Measurements from ENCODE around the gene ERGIC1.
"Not testable (repeated sequence)": the region's sequence is repeated elsewhere in the genome, so short reads cannot be mapped to it uniquely, and the experiment has no call there.

The ERGIC1 gene

DNA sequence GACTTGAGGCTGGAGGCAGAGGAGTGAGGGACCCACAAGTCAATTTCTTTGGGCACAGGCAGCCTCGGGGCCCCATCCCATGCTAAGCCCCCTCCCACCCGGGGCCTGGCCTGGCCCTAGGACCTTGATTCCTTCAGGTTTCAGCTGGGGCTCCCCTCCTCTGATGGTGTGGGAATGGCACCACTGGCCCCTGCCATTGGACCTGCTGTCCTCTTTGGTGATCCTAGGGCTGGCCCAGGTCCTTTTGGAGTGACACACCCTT is 10.5 kb downstream of the ERGIC1 start:
- Histone ChIP-seq H3K9me3 (ENCODE audit: control insufficient read depth, low read depth, low read length) (no peaks in the 10 kb centered on the region), H3K9ac (ENCODE audit: low read length) (no peak overlapping the region), H3K27me3 (ENCODE audit: control insufficient read depth, insufficient read depth, low read length) (no peaks in the 10 kb centered on the region), H3K36me3 (ENCODE audit: control insufficient read depth, low read depth, low read length) (peaks cover 7% of the 10 kb centered on the region), H3K4me3 (ENCODE audit: low read length) (no peak overlapping the region), H3K4me1 (ENCODE audit: control insufficient read depth, low read depth, low read length) (no peaks in the 10 kb centered on the region), H3K27ac (ENCODE audit: low read length) (no peak overlapping the region)

DNA sequence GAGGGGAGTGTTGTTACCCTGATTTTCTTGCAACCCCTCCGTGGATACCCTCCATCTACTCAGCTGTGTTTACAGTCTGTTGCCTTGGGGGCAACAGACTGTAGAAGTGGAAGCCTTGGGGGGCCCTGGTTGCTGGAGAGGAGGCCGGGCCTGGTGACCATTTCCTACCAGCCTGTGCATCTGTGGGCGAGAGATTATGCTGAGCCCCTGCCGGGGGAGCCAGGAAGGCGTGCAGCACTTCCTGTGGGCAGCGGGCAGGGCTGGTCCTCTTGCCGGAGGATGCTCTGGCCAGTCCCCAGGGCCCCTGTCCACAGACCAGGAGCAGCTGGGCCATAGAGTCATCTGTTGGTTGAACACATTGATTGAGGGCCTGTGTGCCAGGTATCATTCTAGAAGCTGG is 11.1 kb downstream of the ERGIC1 start:
- Histone ChIP-seq H3K36me3 (ENCODE audit: control insufficient read depth, low read depth, low read length) (peaks cover 7% of the 10 kb centered on the region), H3K9me3 (ENCODE audit: control insufficient read depth, low read depth, low read length) (no peaks in the 10 kb centered on the region), H3K4me3 (ENCODE audit: low read length) (no peak overlapping the region), H3K27me3 (ENCODE audit: control insufficient read depth, insufficient read depth, low read length) (no peaks in the 10 kb centered on the region), H3K4me1 (ENCODE audit: control insufficient read depth, low read depth, low read length) (no peaks in the 10 kb centered on the region), H3K27ac (ENCODE audit: low read length) (no peak overlapping the region), H3K9ac (ENCODE audit: low read length) (no peak overlapping the region)

DNA sequence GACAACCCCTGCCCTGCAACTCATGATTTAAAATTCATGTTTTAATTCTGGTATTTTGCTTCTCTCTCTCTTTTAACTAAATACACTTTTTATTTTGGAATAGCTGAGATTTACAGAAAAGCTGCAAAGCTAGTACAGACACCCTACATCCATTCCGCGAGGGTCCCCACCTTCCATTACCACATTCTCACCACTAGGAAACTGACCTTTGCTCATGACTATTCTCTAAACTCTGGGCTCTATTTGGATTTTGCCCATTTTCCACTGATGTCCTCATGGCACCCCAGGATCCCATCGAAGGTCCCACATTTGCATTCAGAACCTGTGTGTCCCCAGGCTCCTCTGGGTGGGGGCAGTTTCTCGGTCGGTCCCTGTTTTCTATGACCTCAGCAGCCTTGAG is 11.5 kb downstream of the ERGIC1 start:
- H3K9ac ChIP-seq (ENCODE audit: low read length), result no peak overlapping the region

DNA sequence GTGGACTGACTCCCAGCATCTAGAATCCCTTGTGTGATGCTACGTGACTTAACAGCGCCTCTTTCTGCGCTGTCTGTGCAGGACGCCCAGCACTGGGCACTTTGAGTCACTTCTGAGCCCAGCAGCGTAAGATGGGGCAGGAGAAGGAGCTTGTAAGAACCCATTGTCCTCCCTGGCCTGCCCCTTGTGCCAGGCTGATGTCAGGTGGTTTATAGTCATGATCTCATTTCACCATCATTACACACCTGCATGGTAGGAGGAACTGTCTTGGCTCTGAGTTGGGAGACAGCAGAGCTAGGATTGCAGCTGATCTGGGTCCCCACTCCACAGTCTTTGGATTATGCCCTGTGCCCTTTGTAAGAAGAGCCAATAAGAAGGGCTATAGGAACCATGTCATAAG is 12.2 kb downstream of the ERGIC1 start:
- H3K36me3 ChIP-seq (ENCODE audit: control insufficient read depth, low read depth, low read length), result peaks cover 4% of the 10 kb centered on the region
- H3K4me3 ChIP-seq (ENCODE audit: low read length), result no peak overlapping the region
- no peaks in the 10 kb centered on the region for H3K4me1 ChIP-seq (ENCODE audit: control insufficient read depth, low read depth, low read length)
- H3K27ac ChIP-seq (ENCODE audit: low read length), result no peak overlapping the region
- H3K27me3 ChIP-seq (ENCODE audit: control insufficient read depth, insufficient read depth, low read length), result no peaks in the 10 kb centered on the region
- H3K9ac ChIP-seq (ENCODE audit: low read length), result no peak overlapping the region
- H3K9me3 ChIP-seq (ENCODE audit: control insufficient read depth, low read depth, low read length), result no peaks in the 10 kb centered on the region

More for the DNA sequence above, 11.5 kb downstream of the ERGIC1 start:
- Histone ChIP-seq H3K27me3 (ENCODE audit: control insufficient read depth, insufficient read depth, low read length) (no peaks in the 10 kb centered on the region), H3K27ac (ENCODE audit: low read length) (no peak overlapping the region), H3K4me3 (ENCODE audit: low read length) (no peak overlapping the region), H3K36me3 (ENCODE audit: control insufficient read depth, low read depth, low read length) (peaks cover 7% of the 10 kb centered on the region), H3K4me1 (ENCODE audit: control insufficient read depth, low read depth, low read length) (no peaks in the 10 kb centered on the region), H3K9me3 (ENCODE audit: control insufficient read depth, low read depth, low read length) (no peaks in the 10 kb centered on the region)

DNA sequence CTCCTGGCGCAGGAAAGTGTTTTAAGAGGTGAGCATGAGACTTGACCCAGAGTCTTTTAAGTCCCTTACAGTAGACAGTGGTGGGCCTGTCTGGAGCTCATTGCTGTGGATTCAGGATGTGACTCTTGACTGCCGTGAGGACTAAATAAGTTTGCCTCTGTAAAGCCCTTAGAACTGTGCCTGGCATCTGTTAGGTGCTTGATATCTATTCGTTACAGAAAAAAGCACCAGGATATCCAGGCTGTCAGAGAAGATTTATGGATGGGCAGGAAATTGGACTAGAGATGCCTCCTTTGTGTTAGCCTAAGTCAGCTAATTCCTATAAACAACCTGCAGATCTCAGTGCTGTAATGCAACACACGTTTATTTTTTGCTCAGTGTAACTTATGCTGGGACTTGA is 12.6 kb downstream of the ERGIC1 start:
- H3K27me3 ChIP-seq (ENCODE audit: control insufficient read depth, insufficient read depth, low read length), result no peaks in the 10 kb centered on the region
- H3K36me3 ChIP-seq (ENCODE audit: control insufficient read depth, low read depth, low read length), result peaks cover under 1% of the 10 kb centered on the region
- H3K4me3 ChIP-seq (ENCODE audit: low read length), result no peak overlapping the region
- no peak overlapping the region for H3K9ac ChIP-seq (ENCODE audit: low read length)
- H3K27ac ChIP-seq (ENCODE audit: low read length), result no peak overlapping the region
- H3K4me1 ChIP-seq (ENCODE audit: control insufficient read depth, low read depth, low read length), result no peaks in the 10 kb centered on the region
- H3K9me3 ChIP-seq (ENCODE audit: control insufficient read depth, low read depth, low read length), result no peaks in the 10 kb centered on the region

DNA sequence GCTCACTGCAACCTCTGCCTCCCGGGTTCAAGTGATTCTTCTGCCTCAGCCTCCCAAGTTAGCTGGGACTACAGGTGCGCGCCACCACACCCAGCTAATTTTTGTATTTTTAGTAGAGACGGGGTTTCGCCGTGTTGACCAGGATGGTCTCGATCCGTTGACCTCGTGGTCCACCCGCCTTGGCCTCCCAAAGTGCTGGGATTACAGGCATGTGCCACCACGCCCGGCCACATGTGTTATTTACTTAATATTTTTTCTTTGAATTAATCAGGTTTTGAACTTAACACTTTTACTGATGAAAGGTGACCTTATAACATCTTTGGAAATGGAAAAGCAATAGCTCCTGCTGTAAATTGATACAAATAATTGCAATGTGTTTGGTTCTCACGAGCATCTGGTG is 13.5 kb downstream of the ERGIC1 start:
- H3K9ac ChIP-seq (ENCODE audit: low read length); H3K4me3 ChIP-seq (ENCODE audit: low read length); H3K9me3 ChIP-seq (ENCODE audit: control insufficient read depth, low read depth, low read length); H3K27me3 ChIP-seq (ENCODE audit: control insufficient read depth, insufficient read depth, low read length); H3K27ac ChIP-seq (ENCODE audit: low read length); H3K4me1 ChIP-seq (ENCODE audit: control insufficient read depth, low read depth, low read length); H3K36me3 ChIP-seq (ENCODE audit: control insufficient read depth, low read depth, low read length): not testable (repeated sequence)

DNA sequence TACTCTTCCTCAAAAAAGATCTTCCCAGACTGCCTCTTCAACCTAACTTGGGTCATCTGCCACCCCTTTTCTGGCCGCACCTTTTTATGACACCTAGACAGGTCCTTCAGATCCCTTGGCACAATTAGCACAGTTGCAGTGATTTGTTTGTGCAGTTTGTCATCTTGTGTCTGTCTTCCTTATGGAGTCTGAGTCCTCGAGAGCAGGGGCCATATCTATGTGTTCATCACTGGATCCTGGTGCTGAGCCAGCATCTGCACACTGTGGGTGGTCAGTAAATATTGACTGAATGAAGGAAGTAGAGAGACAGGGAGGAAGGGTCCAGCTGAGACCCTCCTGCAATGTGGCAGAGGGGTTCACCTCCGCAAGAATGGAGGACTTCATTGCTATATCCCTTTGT is 14.4 kb downstream of the ERGIC1 start:
- Histone ChIP-seq H3K36me3 (ENCODE audit: control insufficient read depth, low read depth, low read length) (no peaks in the 10 kb centered on the region), H3K4me3 (ENCODE audit: low read length) (no peak overlapping the region), H3K27ac (ENCODE audit: low read length) (no peak overlapping the region), H3K27me3 (ENCODE audit: control insufficient read depth, insufficient read depth, low read length) (no peaks in the 10 kb centered on the region), H3K4me1 (ENCODE audit: control insufficient read depth, low read depth, low read length) (no peaks in the 10 kb centered on the region), H3K9ac (ENCODE audit: low read length) (no peak overlapping the region), H3K9me3 (ENCODE audit: control insufficient read depth, low read depth, low read length) (no peaks in the 10 kb centered on the region)

DNA sequence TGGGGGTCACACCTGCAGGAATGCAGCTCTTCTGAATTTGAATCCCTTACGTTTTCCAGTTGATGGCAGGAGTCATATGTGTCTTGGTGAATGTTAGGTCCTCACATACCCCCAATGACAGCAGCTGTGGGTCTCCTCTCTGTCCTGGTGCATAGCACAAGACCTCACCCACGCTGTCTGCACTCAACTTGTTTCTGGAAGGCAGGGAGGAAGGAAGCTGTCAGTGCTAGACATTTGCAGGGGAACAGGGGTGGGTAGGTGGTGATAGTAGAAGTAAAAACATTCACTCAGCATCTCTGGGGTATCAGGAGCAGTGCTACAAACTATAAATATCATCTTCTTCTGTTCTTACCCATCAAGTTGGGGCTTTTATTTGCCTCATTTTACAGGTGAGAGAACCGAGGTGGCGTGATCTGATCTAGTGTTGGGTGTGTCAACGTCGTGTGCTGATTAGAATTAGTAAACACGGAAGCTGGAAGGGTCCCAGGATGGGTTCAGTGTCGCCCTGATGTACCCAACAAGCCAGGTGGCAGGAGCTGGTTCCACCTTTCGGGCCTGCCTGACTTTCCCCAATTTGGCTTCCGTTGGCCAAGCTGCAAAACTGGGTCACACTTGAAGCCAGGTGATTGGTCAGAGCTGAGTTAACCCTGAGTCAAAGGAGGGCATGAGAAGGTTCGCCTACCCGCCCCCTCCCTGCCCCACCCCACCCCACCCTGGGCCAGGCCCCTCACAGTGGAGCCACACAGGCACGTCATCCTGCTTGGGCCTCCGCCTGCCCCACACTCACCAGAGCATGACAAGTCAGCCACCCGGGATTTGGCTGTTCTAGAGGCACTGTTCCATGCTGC is 15.8 kb downstream of the ERGIC1 start:
- no peaks in the 10 kb centered on the region for H3K4me1 ChIP-seq (ENCODE audit: control insufficient read depth, low read depth, low read length)
- H3K4me3 ChIP-seq (ENCODE audit: low read length), result no peak overlapping the region
- H3K36me3 ChIP-seq (ENCODE audit: control insufficient read depth, low read depth, low read length), result no peaks in the 10 kb centered on the region
- H3K9me3 ChIP-seq (ENCODE audit: control insufficient read depth, low read depth, low read length), result no peaks in the 10 kb centered on the region
- H3K27ac ChIP-seq (ENCODE audit: low read length), result no peak overlapping the region
- no peaks in the 10 kb centered on the region for H3K27me3 ChIP-seq (ENCODE audit: control insufficient read depth, insufficient read depth, low read length)
- H3K9ac ChIP-seq (ENCODE audit: low read length), result no peak overlapping the region

DNA sequence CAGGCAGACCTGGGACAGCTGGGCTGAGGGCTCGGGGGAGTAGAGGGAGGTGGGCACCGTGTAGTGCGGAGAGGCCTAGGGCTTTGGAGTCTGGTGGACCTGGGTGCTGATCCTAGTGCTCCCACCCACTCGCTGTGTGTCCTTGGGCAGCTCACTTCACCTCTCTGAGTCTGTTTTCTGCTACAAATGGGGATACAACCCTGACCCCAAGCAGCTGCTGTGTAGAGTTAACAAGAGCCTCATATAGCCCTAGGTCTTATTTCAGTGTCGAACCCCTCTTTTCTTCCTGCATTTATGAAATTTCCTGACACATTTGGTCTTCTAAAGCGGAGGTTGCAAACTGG is 16.4 kb downstream of the ERGIC1 start:
- H3K27me3 ChIP-seq (ENCODE audit: control insufficient read depth, insufficient read depth, low read length), result no peaks in the 10 kb centered on the region
- H3K9ac ChIP-seq (ENCODE audit: low read length), result no peak overlapping the region
- H3K27ac ChIP-seq (ENCODE audit: low read length), result no peak overlapping the region
- no peaks in the 10 kb centered on the region for H3K4me1 ChIP-seq (ENCODE audit: control insufficient read depth, low read depth, low read length)
- H3K9me3 ChIP-seq (ENCODE audit: control insufficient read depth, low read depth, low read length), result no peaks in the 10 kb centered on the region
- no peaks in the 10 kb centered on the region for H3K36me3 ChIP-seq (ENCODE audit: control insufficient read depth, low read depth, low read length)
- no peak overlapping the region for H3K4me3 ChIP-seq (ENCODE audit: low read length)

DNA sequence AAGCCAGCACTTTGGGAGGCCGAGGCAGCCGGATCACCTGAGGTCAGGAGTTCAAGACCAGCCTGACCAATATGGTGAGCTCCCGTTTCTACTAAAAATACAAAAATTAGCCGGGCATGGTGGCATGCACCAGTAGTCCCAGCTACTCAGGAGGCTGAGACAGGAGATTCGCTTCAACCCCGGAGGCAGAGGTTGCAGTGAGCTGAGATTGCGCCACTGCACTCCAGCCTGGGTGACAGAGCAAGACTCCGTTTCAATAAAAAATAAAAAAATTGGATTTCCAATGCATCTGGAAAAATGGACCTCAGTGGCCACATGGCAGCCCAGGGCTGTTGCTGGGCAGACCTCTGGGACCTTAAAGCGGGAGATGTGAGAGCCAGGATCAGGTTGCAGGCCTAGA is 17.2 kb downstream of the ERGIC1 start:
- H3K27ac ChIP-seq (ENCODE audit: low read length); H3K9ac ChIP-seq (ENCODE audit: low read length); H3K4me3 ChIP-seq (ENCODE audit: low read length); H3K27me3 ChIP-seq (ENCODE audit: control insufficient read depth, insufficient read depth, low read length); H3K36me3 ChIP-seq (ENCODE audit: control insufficient read depth, low read depth, low read length); H3K4me1 ChIP-seq (ENCODE audit: control insufficient read depth, low read depth, low read length); H3K9me3 ChIP-seq (ENCODE audit: control insufficient read depth, low read depth, low read length): not testable (repeated sequence)

DNA sequence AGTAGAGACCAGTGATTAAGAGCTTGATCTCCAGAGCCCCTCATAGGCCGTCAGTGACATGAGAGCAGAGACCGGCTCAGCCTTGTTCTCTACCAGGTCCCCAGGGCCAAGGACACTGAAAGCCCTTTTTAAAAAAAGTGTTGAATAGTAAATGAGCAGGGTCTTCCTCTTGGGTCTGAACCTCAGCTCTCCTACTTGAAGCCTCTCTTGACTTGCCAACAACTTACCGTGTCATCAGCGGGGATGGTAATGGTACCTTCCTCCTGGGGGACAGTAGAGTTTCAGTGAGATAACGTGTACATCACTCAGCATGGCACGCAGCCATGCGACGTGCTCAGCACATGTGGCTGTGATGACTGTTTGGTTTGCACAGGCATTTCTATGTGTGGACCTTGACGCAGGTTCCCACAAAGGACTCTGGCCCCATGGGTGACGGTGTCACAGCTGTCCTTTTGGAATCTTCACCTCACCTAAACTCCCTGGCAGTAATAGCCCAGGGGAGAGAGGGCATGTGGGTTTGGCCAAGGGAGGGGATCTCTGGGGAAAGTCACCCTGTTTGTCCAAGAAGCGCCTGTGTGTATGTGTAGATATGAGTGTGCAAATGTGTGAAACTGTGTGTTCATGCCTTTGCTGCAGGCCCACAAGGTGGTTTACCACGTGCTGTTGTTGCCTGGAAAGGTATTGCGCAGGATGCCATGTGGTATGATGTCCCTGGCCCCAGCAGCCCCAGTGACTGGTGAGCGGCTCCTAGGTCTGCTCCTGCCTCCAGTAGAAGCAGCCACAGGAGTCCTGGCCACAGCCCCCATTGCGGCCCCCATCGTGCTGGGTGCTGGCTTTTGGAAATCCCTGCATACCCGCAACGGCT is 18.7 kb downstream of the ERGIC1 start:
- Histone ChIP-seq H3K36me3 (ENCODE audit: control insufficient read depth, low read depth, low read length) (no peaks in the 10 kb centered on the region), H3K27ac (ENCODE audit: low read length) (no peak overlapping the region), H3K4me1 (ENCODE audit: control insufficient read depth, low read depth, low read length) (no peaks in the 10 kb centered on the region)

More for the DNA sequence above, 18.7 kb downstream of the ERGIC1 start:
- Histone ChIP-seq H3K4me3 (ENCODE audit: low read length) (no peak overlapping the region), H3K9me3 (ENCODE audit: control insufficient read depth, low read depth, low read length) (no peaks in the 10 kb centered on the region), H3K9ac (ENCODE audit: low read length) (no peak overlapping the region), H3K27me3 (ENCODE audit: control insufficient read depth, insufficient read depth, low read length) (no peaks in the 10 kb centered on the region)
